HL-60/S4 (cell line): ENCODE results near the gene TNPO1.

Experiments
- in situ Hi-C: fragments of 300-500 bp; cut with MboI; formaldehyde crosslinking; loops from 2 replicates; pipeline ENCODE4 v1.14.3; 2022; ENCODE audit warnings: low sequenced_read_pairs

TNPO1 gene

GRCh38 chr5:72849546-72849945 lies 33.1 kb downstream of the TNPO1 start:
- in situ Hi-C loops = no loop called here

DNA sequence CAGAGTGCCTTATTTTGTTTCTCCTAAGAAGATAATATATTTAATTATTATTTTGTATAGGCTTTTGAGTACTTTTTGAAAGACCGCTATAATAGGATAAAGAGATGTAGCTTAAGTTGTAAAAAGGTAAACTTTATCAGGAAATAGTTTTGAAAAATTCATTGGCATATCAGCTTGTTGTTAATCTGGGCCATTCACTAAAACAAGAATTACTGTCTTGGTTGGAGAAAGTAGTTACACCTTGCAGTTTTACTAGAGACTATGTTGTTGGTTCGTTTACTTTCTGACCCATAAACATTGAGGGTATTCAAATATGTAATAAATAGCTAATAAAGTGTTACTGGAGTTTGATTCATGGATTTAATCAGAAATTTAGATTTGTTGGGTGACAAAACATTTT lies 33.7 kb downstream of the TNPO1 start:
- in situ Hi-C loops = no loop called here

DNA sequence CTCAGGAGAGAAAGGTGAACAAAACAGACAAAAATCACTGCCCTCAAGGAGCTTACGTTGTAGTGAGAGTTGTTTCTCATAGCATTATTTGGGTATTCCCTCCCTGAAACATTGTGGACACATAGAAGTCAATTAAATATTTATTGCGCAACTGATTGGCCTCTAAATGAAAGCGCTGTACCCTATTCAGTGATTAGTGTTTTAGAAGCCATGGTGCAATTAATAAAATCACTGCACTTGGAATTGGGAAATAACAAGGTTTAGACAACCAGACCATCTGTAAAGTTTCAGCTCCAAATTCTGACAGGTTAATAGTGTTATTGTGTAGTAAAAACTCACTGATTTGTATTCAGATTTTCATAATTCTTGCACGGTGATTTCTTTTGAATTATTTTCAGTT lies 35.9 kb downstream of the TNPO1 start:
- in situ Hi-C loops = no loop called here

- in situ Hi-C loops = no loop called here
Measured at GRCh38 chr5:72854419-72854818, 38.0 kb downstream of the TNPO1 start.

DNA sequence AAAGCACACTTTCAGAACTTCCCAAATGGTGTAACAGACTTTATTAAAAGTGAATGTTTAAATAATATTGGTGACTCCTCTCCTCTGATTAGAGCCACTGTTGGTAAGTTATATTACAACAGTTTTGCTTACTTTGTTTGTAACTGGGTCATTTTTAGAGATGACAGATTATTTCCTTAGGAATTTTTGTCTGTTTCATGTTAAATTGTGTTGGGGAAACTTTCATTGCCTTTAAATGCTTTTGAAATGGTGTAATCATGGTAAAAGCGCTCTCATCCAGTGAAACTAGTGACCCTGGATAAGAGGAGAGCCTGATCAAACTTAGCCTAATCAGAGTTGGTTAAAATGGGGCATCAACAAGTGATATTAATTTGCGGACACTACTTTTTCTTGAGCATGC lies 39.4 kb downstream of the TNPO1 start:
- in situ Hi-C loops = no loop called here

- in situ Hi-C loops = no loop called here
Measured at GRCh38 chr5:72857396-72857795, 40.9 kb downstream of the TNPO1 start.

GRCh38 chr5:72859127-72859526 lies 42.7 kb downstream of the TNPO1 start:
- in situ Hi-C loops = no loop called here

GRCh38 chr5:72860499-72860898 lies 44.0 kb downstream of the TNPO1 start:
- in situ Hi-C loops = no loop called here

GRCh38 chr5:72871366-72872024 lies 55.0 kb downstream of the TNPO1 start:
- in situ Hi-C loops = no loop called here

DNA sequence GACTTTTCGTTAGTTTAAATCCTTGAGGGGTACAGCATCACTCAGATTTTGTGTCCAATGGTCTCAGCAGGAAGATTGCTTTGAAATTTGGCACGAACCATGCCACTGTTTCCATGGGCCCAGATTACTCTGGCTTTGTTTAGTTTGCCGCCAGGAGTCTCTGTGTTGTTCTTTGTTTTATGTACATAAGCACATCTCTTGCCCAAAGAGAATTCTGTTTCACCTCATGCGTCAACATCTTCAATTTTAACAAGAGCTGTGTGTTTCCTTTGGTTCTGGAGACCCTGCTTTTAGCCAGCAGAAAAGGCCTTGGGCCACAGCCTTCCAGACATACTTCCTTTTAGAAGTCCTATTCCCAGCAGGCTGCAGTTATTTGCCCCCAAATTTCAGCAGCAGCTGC lies 62.4 kb downstream of the TNPO1 start:
- in situ Hi-C loops = no loop called here

DNA sequence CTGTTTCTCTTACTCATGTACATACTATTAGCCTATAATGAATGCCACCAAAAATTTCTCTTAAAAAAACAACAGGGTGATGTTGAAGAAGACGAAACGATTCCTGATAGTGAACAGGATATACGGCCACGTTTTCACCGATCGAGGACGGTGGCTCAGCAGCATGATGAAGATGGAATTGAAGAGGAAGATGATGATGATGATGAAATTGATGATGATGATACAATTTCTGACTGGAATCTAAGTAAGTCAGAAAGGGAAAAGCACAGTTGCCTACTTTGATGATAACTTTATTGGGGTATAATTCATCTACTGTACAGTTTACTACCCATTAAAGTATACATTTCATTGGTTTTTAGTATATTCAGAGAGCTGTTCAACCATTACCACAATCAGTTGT lies 66.5 kb downstream of the TNPO1 start:
- in situ Hi-C loops = no loop called here

- in situ Hi-C loops = no loop called here
Measured at GRCh38 chr5:72883850-72884249, 67.4 kb downstream of the TNPO1 start.

- in situ Hi-C loops = no loop called here
Measured at GRCh38 chr5:72884892-72885291, 68.4 kb downstream of the TNPO1 start.

- in situ Hi-C loops = no loop called here
Measured at GRCh38 chr5:72885824-72886223, 69.4 kb downstream of the TNPO1 start.

DNA sequence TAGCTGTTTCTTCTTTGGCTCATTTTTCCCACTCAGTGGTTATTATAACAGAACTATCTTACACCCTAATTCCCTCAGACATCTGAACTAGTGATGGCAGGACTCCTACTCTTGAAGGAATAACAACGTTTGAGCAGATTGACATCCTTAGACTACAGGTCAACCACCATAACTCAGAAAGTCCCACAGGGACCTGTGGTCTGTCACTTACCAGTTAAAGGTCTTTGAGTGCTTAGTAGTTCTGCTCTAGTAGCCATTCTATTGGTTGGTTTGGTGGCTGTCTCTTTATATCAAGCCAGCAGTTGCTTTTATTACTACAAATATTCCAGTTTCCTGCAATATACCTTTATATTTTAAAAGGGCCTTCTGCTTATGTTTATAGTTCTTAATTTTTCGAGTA lies 72.1 kb downstream of the TNPO1 start:
- in situ Hi-C loops = no loop called here

DNA sequence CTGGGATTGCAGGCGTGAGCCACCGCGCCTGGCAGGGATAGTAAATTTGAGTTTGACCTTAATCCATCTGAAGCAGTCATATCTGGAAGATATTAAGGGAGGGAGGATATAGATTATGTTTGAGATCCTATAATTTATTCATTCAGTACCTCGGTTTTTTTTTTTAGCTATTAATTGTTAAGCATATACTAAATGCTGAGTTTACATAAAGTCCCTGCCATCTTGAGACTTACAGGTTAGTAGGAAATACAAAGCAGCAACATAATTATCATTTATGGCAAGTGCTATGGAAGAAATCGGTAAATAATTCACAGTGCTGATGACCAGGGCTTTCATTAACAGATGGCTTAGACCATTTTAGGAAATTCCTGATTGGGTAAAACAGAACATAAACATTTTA lies 72.9 kb downstream of the TNPO1 start:
- in situ Hi-C loops = no loop called here

DNA sequence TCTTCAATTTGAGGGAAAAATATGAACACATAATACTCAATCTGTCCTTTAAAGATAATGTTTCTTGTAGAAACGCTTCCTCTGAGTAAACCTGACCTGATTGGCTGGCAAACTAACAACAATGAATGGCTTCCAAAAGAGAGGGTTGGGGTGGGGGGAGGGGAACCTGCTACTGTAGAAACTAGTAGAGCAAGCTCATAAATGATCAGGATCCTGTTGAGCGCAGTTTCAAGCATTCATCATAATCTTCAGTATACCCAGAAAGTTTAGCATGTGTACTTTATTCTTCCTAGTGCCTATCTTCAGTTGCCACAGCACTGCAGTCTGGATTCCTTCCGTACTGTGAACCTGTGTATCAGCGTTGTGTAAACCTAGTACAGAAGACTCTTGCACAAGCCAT lies 76.4 kb downstream of the TNPO1 start:
- in situ Hi-C loops = no loop called here

DNA sequence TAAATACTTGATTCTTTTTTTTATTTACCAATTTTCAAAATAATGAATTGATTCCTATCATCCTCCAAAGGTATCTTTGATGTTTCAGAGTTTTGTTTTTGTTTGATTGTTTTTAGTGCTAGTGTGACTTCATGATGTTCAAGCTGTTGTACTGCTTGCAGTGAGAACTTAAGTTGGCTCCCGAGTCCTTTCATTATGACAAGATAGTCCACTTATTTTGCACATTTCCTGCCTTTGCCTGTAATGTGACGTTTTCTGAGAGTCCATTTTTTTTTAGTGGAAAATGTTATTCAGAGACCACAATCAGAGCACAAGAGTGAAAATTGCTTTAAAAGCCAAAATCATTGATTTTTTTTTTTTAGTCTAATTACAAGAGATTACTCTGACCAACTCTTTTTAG lies 79.3 kb downstream of the TNPO1 start:
- in situ Hi-C loops = no loop called here

DNA sequence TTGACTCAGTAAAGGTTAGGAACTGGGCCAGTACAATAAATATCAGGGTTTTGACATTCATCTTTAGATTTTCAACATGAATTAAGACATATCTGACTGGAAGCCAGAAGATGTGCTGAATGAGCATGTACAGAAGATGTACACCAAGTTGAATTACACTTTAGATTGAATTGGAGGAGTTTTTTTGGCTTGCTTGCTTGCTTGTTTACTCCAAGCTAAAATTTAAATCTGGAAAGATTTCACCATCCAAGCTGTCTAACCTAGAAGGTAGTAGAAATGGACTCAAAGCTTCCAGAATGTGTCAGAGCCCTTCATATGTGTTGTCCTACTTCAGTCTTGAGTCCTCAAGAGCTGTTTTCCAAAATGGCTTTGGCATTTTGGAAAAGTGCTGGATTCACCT lies 90.3 kb downstream of the TNPO1 start:
- in situ Hi-C loops = no loop called here

- in situ Hi-C loops = no loop called here
Measured at GRCh38 chr5:72908664-72909063, 92.2 kb downstream of the TNPO1 start.

GRCh38 chr5:72917371-72917776 lies 100.9 kb downstream of the TNPO1 start:
- in situ Hi-C loops = no loop called here

GRCh38 chr5:72920690-72921502 lies 104.4 kb downstream of the TNPO1 start:
- in situ Hi-C loops = no loop called here

DNA sequence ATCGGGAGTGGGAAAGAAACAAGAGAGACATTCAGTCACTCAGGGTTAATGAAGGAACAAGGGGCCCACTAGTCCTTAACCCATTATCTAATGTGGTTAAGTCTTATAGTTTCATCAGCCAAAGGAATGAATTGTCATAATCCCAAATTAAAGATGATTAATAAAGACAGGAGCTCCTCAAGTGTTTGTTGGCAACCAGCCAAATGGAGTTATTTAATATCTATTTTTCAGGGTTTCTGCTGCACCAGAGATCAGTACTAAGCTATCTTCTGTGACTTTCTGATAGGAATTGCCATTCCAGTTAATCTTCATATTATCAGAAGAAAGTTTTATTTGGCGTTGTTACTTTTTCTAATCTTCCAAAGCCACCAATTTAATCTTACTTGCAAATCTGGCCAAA lies 105.4 kb downstream of the TNPO1 start:
- in situ Hi-C loops = no loop called here
